HepG2 (cell line): ENCODE results near the gene HLF. TPM values are rescaled to one million over a fixed set of nuclear protein-coding genes. Genes with fewer than 3 reads are reported as not detected.

Experiments used
- ASH2L ChIP-seq: fragments of 300-600, 200-600 bp; sonication (generic); IDR thresholded peaks from 2 replicates; pipeline ENCODE4 v1.7.0; 2017; ENCODE audit warnings: low read depth, mild to moderate bottlenecking, moderate library complexity, mixed read lengths, low read length; ENCODE audit not compliant: insufficient read length
- ATF7 ChIP-seq, 2 experiments: fragments of 450-650 bp in 1 of 2; sonication (generic) in 1 of 2; formaldehyde crosslinking in 1 of 2; IDR thresholded peaks; 2 replicates each; pipeline versions ENCODE4 v1.4.0 to v1.6.1; 2016 to 2020; ENCODE audit warnings: antibody characterized with exemption in 1 of 2, mild to moderate bottlenecking in 1 of 2, missing genetic modification reagents in 1 of 2
- HNF1A ChIP-seq, 2 experiments: sonication (generic) in 1 of 2; formaldehyde crosslinking in 1 of 2; IDR thresholded peaks; 2 replicates each; pipeline versions ENCODE4 v1.4.0 to v1.6.1; 2016 to 2020; ENCODE audit warnings: borderline replicate concordance in 1 of 2, low read depth in 1 of 2, mild to moderate bottlenecking in 1 of 2, missing genetic modification reagents in 1 of 2
- NFKB2 ChIP-seq: sonication (generic); formaldehyde crosslinking; IDR thresholded peaks from 2 replicates; pipeline ENCODE4 v1.4.0; 2020; ENCODE audit warnings: missing genetic modification reagents, borderline replicate concordance
- NONO ChIP-seq, 2 experiments: fragments of 450-650 bp in 1 of 2; sonication (generic) in 1 of 2; formaldehyde crosslinking in 1 of 2; IDR thresholded peaks in 1 of 2; conservative IDR thresholded peaks in 1 of 2; 2 replicates each; pipeline versions ENCODE4 v1.6.1 to v1.8.0; 2017 to 2022; ENCODE audit warnings: mild to moderate bottlenecking in 1 of 2, missing genetic modification reagents in 1 of 2, moderate library complexity in 1 of 2
- SP4 ChIP-seq: sonication (generic); formaldehyde crosslinking; IDR thresholded peaks from 2 replicates; pipeline ENCODE4 v1.8.1; 2023; ENCODE audit warnings: mild to moderate bottlenecking, missing genetic modification reagents
- ZNF772 ChIP-seq: sonication (generic); formaldehyde crosslinking; IDR thresholded peaks from 2 replicates; pipeline ENCODE4 v1.5.0; 2020; ENCODE audit warnings: mild to moderate bottlenecking, missing genetic modification reagents
- ZXDC ChIP-seq: sonication (generic); formaldehyde crosslinking; IDR thresholded peaks from 2 replicates; pipeline ENCODE4 v1.5.0; 2020; ENCODE audit warnings: mild to moderate bottlenecking, missing genetic modification reagents
- polyA plus RNA-seq, 8 experiments: library from polyadenylated mRNA; depleted of rRNA in 3 of 8; stranded (reverse) in 7 of 8; unstranded in 1 of 8; fragments of >200 nt; fragmentation: Illumina TruSeq in 4 of 8; extraction: Trizol in 4 of 8; gene quantifications; 2 replicates each; pipeline versions ENCODE4 v1.2.1 to v1.2.3, GENCODE V29; 2011 to 2016; ENCODE audit warnings: low read depth in 4 of 8, missing spikeins in 1 of 8, mixed read lengths in 1 of 8; ENCODE audit not compliant: insufficient read depth in 1 of 8
- total RNA-seq, 5 experiments: library from RNA; depleted of rRNA; stranded (reverse); fragments of >200 nt; fragmentation: Illumina TruSeq; extraction: Trizol; gene quantifications; 2 replicates each; pipeline ENCODE4 v1.2.3, GENCODE V29; 2016; ENCODE audit warnings: low read depth in 1 of 5
- TF ChIP-seq, protein P1 (sequence below): sonication (generic); formaldehyde crosslinking; IDR thresholded peaks from 2 replicates; pipeline ENCODE4 v1.9.0; 2021; ENCODE audit warnings: mild to moderate bottlenecking, missing genetic modification reagents
- TF ChIP-seq, protein P2 (sequence below): sonication (generic); formaldehyde crosslinking; conservative IDR thresholded peaks from 2 replicates; pipeline ENCODE4 v1.4.0; 2020; ENCODE audit warnings: missing genetic modification reagents

The HLF gene
- total and polyA plus RNA-seq, 2 of the 13 experiments (the other 11 are each of a cell fraction or from before 2014, with no cell fraction given): 202 to 346 TPM

- no peak for TF ChIP-seq ZXDC (CRISPR knock-in tag)
- TF ChIP-seq HNF1A (IDR thresholded peaks at IDR 0.05; ENCODE audit: low read depth): no peak
- peak; percentile 51 for TF ChIP-seq HNF1A (CRISPR knock-in tag; IDR thresholded peaks at IDR 0.05; ENCODE audit: borderline replicate concordance)
- peak; percentile 44; the same call in 1 of the 2 replicates for TF ChIP-seq SP4 (CRISPR knock-in tag)
- TF ChIP-seq, protein P1, sequence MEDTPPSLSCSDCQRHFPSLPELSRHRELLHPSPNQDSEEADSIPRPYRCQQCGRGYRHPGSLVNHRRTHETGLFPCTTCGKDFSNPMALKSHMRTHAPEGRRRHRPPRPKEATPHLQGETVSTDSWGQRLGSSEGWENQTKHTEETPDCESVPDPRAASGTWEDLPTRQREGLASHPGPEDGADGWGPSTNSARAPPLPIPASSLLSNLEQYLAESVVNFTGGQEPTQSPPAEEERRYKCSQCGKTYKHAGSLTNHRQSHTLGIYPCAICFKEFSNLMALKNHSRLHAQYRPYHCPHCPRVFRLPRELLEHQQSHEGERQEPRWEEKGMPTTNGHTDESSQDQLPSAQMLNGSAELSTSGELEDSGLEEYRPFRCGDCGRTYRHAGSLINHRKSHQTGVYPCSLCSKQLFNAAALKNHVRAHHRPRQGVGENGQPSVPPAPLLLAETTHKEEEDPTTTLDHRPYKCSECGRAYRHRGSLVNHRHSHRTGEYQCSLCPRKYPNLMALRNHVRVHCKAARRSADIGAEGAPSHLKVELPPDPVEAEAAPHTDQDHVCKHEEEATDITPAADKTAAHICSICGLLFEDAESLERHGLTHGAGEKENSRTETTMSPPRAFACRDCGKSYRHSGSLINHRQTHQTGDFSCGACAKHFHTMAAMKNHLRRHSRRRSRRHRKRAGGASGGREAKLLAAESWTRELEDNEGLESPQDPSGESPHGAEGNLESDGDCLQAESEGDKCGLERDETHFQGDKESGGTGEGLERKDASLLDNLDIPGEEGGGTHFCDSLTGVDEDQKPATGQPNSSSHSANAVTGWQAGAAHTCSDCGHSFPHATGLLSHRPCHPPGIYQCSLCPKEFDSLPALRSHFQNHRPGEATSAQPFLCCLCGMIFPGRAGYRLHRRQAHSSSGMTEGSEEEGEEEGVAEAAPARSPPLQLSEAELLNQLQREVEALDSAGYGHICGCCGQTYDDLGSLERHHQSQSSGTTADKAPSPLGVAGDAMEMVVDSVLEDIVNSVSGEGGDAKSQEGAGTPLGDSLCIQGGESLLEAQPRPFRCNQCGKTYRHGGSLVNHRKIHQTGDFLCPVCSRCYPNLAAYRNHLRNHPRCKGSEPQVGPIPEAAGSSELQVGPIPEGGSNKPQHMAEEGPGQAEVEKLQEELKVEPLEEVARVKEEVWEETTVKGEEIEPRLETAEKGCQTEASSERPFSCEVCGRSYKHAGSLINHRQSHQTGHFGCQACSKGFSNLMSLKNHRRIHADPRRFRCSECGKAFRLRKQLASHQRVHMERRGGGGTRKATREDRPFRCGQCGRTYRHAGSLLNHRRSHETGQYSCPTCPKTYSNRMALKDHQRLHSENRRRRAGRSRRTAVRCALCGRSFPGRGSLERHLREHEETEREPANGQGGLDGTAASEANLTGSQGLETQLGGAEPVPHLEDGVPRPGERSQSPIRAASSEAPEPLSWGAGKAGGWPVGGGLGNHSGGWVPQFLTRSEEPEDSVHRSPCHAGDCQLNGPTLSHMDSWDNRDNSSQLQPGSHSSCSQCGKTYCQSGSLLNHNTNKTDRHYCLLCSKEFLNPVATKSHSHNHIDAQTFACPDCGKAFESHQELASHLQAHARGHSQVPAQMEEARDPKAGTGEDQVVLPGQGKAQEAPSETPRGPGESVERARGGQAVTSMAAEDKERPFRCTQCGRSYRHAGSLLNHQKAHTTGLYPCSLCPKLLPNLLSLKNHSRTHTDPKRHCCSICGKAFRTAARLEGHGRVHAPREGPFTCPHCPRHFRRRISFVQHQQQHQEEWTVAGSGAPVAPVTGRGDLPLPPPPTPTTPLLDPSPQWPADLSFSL (CRISPR knock-in tag): no peak
- no peak for TF ChIP-seq ASH2L
- TF ChIP-seq, protein P2, sequence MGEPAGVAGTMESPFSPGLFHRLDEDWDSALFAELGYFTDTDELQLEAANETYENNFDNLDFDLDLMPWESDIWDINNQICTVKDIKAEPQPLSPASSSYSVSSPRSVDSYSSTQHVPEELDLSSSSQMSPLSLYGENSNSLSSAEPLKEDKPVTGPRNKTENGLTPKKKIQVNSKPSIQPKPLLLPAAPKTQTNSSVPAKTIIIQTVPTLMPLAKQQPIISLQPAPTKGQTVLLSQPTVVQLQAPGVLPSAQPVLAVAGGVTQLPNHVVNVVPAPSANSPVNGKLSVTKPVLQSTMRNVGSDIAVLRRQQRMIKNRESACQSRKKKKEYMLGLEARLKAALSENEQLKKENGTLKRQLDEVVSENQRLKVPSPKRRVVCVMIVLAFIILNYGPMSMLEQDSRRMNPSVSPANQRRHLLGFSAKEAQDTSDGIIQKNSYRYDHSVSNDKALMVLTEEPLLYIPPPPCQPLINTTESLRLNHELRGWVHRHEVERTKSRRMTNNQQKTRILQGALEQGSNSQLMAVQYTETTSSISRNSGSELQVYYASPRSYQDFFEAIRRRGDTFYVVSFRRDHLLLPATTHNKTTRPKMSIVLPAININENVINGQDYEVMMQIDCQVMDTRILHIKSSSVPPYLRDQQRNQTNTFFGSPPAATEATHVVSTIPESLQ (CRISPR knock-in tag): no peak
- TF ChIP-seq NONO (IDR thresholded peaks at IDR 0.05): no peak
- TF ChIP-seq NONO (CRISPR knock-in tag; conservative IDR thresholded peaks at IDR 0.05): 0 out of 2 replicates have a peak, but pooled peaks have one; percentile 62
- TF ChIP-seq ZNF772 (CRISPR knock-in tag): peak; percentile 88
- TF ChIP-seq NFKB2 (CRISPR knock-in tag): no peak; the same call in 1 of the 2 replicates
- TF ChIP-seq ATF7 (IDR thresholded peaks at IDR 0.05): no peak
- no peak for TF ChIP-seq ATF7 (CRISPR knock-in tag; IDR thresholded peaks at IDR 0.05)
Observed at GRCh38 chr17:55273579-55274354, 9.0 kb downstream of the HLF start (continued).
